Measurements from ENCODE around the gene DLX1. TPM values are rescaled to one million over a fixed set of nuclear protein-coding genes. Genes with fewer than 3 reads are reported as not detected.

DLX1 gene
- total RNA-seq, 4 donors from 2014 or later = 0.14 TPM; not detected in 3

DNA sequence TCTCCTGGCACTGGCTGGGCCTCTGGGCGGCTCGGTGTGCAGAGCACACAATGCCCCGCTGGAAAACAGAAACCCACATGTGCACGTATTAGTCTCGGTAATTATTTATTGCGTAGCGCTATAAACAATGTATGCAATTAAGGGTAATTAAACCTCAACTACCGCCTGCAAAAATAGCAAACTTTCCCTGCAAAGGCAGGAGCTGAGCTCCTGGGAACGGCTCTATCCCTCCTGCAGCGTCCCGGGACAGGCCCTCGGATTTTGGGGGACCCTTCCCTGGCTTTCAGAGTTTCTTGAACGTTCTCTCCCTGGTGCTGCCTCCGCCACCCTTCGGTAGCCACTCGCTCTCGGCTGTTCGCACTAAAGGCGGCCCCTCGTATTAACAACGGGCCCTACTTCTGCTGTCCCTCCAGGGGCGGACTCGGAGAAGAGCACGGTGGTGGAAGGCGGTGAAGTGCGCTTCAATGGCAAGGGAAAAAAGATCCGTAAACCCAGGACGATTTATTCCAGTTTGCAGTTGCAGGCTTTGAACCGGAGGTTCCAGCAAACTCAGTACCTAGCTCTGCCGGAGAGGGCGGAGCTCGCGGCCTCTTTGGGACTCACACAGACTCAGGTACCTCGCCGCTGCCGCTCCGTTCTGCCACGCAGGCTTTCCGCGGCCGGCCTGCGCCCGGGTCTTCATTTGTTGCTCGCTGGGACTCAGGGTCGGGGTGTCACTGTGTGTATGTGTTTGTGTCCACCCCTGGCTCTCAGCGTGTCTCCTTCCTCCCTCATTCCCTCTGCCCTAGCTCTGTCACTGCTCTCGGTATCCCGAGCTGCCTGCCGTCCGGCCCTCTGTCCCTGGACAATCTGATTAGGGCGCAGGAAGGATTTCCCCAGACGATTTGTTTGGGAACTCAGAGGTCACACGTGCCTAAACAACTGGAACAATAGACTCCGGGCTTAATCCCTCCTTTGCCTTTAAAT lies 1.2 kb downstream of the DLX1 start:
- Histone ChIP-seq H3K4me3 (no peak overlapping the region), H3K4me1 (peaks cover 3 to 14% of the 10 kb centered on the region in 2 donors), H3K9me3 (no peaks in the 10 kb centered on the region), H3K27me3 (peaks cover 71 to 96% of the 10 kb centered on the region in 2 donors), H3K27ac (no peak overlapping the region), H3K36me3 (no peaks in the 10 kb centered on the region)
- TF ChIP-seq, protein P1, sequence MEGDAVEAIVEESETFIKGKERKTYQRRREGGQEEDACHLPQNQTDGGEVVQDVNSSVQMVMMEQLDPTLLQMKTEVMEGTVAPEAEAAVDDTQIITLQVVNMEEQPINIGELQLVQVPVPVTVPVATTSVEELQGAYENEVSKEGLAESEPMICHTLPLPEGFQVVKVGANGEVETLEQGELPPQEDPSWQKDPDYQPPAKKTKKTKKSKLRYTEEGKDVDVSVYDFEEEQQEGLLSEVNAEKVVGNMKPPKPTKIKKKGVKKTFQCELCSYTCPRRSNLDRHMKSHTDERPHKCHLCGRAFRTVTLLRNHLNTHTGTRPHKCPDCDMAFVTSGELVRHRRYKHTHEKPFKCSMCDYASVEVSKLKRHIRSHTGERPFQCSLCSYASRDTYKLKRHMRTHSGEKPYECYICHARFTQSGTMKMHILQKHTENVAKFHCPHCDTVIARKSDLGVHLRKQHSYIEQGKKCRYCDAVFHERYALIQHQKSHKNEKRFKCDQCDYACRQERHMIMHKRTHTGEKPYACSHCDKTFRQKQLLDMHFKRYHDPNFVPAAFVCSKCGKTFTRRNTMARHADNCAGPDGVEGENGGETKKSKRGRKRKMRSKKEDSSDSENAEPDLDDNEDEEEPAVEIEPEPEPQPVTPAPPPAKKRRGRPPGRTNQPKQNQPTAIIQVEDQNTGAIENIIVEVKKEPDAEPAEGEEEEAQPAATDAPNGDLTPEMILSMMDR (IDR thresholded peaks at IDR 0.05) = no peak
- no peak for TF ChIP-seq POLR2A (IDR thresholded peaks at IDR 0.05)
- DNase-seq = no peak
- intact Hi-C loops (cut with DNase I; ENCODE audit: low total_unique reads) = no loop called here

GRCh38 chr2:172087207-172087779 lies 2.0 kb downstream of the DLX1 start:
- Histone ChIP-seq H3K4me1 (peaks cover 3 to 14% of the 10 kb centered on the region in 2 donors), H3K4me3 (no peak overlapping the region), H3K9me3 (no peaks in the 10 kb centered on the region), H3K36me3 (no peaks in the 10 kb centered on the region), H3K27ac (no peak overlapping the region), H3K27me3 (peaks cover 74 to 96% of the 10 kb centered on the region in 2 donors)
- TF ChIP-seq, protein P1 (IDR thresholded peaks at IDR 0.05) = no peak
- TF ChIP-seq POLR2A (IDR thresholded peaks at IDR 0.05) = no peak
- no peak for DNase-seq
- intact Hi-C loops (cut with DNase I; ENCODE audit: low total_unique reads) = no loop called here

DNA sequence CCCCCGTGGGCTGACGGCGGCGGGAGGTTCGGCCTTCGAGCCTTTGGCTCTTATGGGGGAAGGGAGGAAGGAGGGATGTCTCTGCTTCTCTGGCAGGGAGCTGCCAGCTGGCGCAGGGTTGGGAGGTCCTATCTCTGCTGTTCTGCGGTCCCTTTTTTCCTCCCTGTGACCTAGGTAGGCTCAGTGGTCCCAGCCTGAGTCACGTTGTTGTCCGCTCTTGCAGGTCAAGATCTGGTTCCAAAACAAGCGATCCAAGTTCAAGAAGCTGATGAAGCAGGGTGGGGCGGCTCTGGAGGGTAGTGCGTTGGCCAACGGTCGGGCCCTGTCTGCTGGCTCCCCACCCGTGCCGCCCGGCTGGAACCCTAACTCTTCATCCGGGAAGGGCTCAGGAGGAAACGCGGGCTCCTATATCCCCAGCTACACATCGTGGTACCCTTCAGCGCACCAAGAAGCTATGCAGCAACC lies 2.5 kb downstream of the DLX1 start:
- Histone ChIP-seq H3K4me3 (no peak overlapping the region), H3K36me3 (no peaks in the 10 kb centered on the region), H3K4me1 (peaks cover 3 to 14% of the 10 kb centered on the region in 2 donors), H3K27ac (no peak overlapping the region), H3K9me3 (no peaks in the 10 kb centered on the region), H3K27me3 (peaks cover 73 to 96% of the 10 kb centered on the region in 2 donors)
- no peak for DNase-seq
- intact Hi-C loops (cut with DNase I; ENCODE audit: low total_unique reads) = no loop called here
- TF ChIP-seq, protein P1 (IDR thresholded peaks at IDR 0.05) = no peak
- TF ChIP-seq POLR2A (IDR thresholded peaks at IDR 0.05) = no peak

- TF ChIP-seq POLR2A (IDR thresholded peaks at IDR 0.05) = no peak
- TF ChIP-seq, protein P1 (IDR thresholded peaks at IDR 0.05) = no peak
- Histone ChIP-seq H3K9me3 (no peaks in the 10 kb centered on the region), H3K36me3 (no peaks in the 10 kb centered on the region), H3K27me3 (peaks cover 73 to 96% of the 10 kb centered on the region in 2 donors), H3K4me3 (no peak overlapping the region), H3K4me1 (peaks cover 3 to 14% of the 10 kb centered on the region in 2 donors), H3K27ac (no peak overlapping the region)
- no peak for DNase-seq
- intact Hi-C loops (cut with DNase I; ENCODE audit: low total_unique reads) = no loop called here
These were observed 3.1 kb downstream of the DLX1 start for GRCh38 chr2:172088245-172089004.

Measured in uterus (tissue), 4 donors.